Spleen (tissue), 11 donors: ENCODE measurements around the gene P2RX1. TPM values are rescaled to one million over a fixed set of nuclear protein-coding genes. Genes with fewer than 3 reads are reported as not detected.
A peak's percentile ranks its signal among the peaks of the same experiment; 100 is the strongest.

Experiments
- DNase-seq: peaks from one replicate; pipeline ENCODE4 v3.0.0-alpha.2; 2020
- H3K27ac ChIP-seq, 8 donors: fragments of 200-600 bp; sonication (generic) in 7 of 8; 1 replicate in 4 of 8; 2 replicates in 4 of 8; pipeline versions ENCODE4 v1.5.0 to v1.8.0; 2016 to 2021; ENCODE audit warnings: inconsistent platforms in 4 of 8, mild to moderate bottlenecking in 4 of 8, moderate library complexity in 1 of 8
- H3K27me3 ChIP-seq, 7 donors: fragments of 200-600 bp; sonication (generic) in 6 of 7; replicated peaks in 1 of 7; 1 replicate in 4 of 7; 2 replicates in 3 of 7; pipeline versions ENCODE4 v1.5.0 to v1.8.0; 2016 to 2021; ENCODE audit warnings: inconsistent platforms in 3 of 7, mild to moderate bottlenecking in 1 of 7
- H3K36me3 ChIP-seq, 6 donors: fragments of 200-600 bp; sonication (generic) in 5 of 6; 1 replicate in 4 of 6; 2 replicates in 2 of 6; pipeline versions ENCODE4 v1.5.0 to v1.8.0; 2016 to 2021; ENCODE audit warnings: inconsistent platforms in 2 of 6
- H3K4me1 ChIP-seq, 6 donors: fragments of 200-600 bp; sonication (generic) in 5 of 6; 1 replicate in 3 of 6; 2 replicates in 3 of 6; pipeline versions ENCODE4 v1.5.0 to v1.8.0; 2016 to 2021; ENCODE audit warnings: inconsistent platforms in 3 of 6
- H3K4me3 ChIP-seq, 8 donors: fragments of 200-600 bp; sonication (generic) in 7 of 8; 1 replicate in 4 of 8; 2 replicates in 4 of 8; pipeline versions ENCODE4 v1.5.0 to v1.8.0; 2016 to 2021; ENCODE audit warnings: inconsistent platforms in 4 of 8, mild to moderate bottlenecking in 4 of 8, moderate library complexity in 2 of 8
- H3K9me3 ChIP-seq, 8 donors: fragments of 200-600 bp; sonication (generic) in 7 of 8; 1 replicate in 4 of 8; 2 replicates in 4 of 8; pipeline versions ENCODE4 v1.5.0 to v1.8.0; 2016 to 2021; ENCODE audit warnings: inconsistent platforms in 4 of 8
- POLR2A ChIP-seq, 3 donors: fragments of 450-650 bp; IDR thresholded peaks; one replicate each; pipeline ENCODE4 v1.5.1; 2017; ENCODE audit warnings: antibody characterized with exemption in 3 of 3, mild to moderate bottlenecking in 1 of 3
- POLR2AphosphoS5 ChIP-seq, 3 donors: sonication (generic); formaldehyde crosslinking; IDR thresholded peaks; one replicate each; pipeline ENCODE4 v1.5.1; 2017; ENCODE audit warnings: antibody characterized with exemption in 3 of 3
- WGBS, 5 donors: extraction: QIAGEN DNeasy Blood & Tissue Kit in 3 of 5; methylation state at CpG; one replicate each; pipeline versions ENCODE4 v1.1.5 to v1.1.7; 2013 to 2018; 5-methylcytosine and 5-hydroxymethylcytosine counted together
- intact Hi-C: fragments of 100-400 bp; cut with DNase I; formaldehyde crosslinking; loops from one replicate; pipeline ENCODE4 v1.15.0; 2023; ENCODE audit warnings: low total_unique reads
- polyA plus RNA-seq, 3 donors: library from polyadenylated mRNA; stranded (reverse); fragments of 200-250 nt; gene quantifications; one replicate each; pipeline ENCODE4 v1.2.1, GENCODE V29; 2013
- total RNA-seq, 7 donors: library from RNA; depleted of rRNA in 3 of 7; stranded (reverse); fragments of >200 nt in 3 of 7; fragmentation: NEBNext Ultra II Directional in 4 of 7; extraction: Animal tissue kit (Norgen Biotek cat#: 25700) in 4 of 7; gene quantifications; one replicate each; pipeline versions ENCODE4 v1.1.0 to v1.2.1, GENCODE V29; 2016 to 2021
- TF ChIP-seq, protein P1 (sequence below), 11 experiments: fragments of 200-600 bp in 7 of 11; fragments of 450-650 bp in 4 of 11; sonication (generic) in 4 of 11; IDR thresholded peaks in 8 of 11; conservative IDR thresholded peaks in 3 of 11; 1 replicate in 7 of 11; 2 replicates in 4 of 11; pipeline versions ENCODE4 v1.4.0 to v1.8.0; 2016 to 2021; ENCODE audit warnings: antibody characterized with exemption in 11 of 11, inconsistent platforms in 4 of 11, mild to moderate bottlenecking in 1 of 11
- donor health status: healthy with polysubstance abuse.
- donor health status: DM: no; HTN: no; CAD: no; lungs with moderate emphysema.
- donor health status: DM: no; HTN: no; CAD: no.
- donor health status: Bipolar disorder and iron deficiency.
- donor health status: healthy.
- donor health status: DM: no; HTN: no; CAD: no.
- donor health status: DM: yes; HTN: yes; CAD: no.

The P2RX1 gene
- total and polyA plus RNA-seq, 10 donors: 9.2 to 46.3 (median 21.7) TPM

DNA sequence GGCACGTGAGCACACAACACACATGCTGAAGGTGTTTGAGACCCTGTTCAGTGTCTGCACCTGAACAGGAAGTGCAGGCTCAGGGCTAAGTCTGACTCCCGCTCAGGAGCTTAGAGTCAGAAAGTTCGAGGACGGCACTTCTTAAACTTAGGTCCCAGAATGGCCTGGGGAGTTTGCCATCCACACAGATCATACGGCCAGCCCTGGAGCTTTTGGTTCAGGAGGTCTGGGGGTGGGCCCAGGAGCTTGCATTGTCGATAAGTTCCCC, 19.4 kb downstream of the P2RX1 start:
- no peak overlapping the region for H3K4me3 ChIP-seq
- TF ChIP-seq POLR2AphosphoS5 (IDR thresholded peaks at IDR 0.05) (no peak), POLR2A (IDR thresholded peaks at IDR 0.05) (no peak)
- TF ChIP-seq, protein P1, sequence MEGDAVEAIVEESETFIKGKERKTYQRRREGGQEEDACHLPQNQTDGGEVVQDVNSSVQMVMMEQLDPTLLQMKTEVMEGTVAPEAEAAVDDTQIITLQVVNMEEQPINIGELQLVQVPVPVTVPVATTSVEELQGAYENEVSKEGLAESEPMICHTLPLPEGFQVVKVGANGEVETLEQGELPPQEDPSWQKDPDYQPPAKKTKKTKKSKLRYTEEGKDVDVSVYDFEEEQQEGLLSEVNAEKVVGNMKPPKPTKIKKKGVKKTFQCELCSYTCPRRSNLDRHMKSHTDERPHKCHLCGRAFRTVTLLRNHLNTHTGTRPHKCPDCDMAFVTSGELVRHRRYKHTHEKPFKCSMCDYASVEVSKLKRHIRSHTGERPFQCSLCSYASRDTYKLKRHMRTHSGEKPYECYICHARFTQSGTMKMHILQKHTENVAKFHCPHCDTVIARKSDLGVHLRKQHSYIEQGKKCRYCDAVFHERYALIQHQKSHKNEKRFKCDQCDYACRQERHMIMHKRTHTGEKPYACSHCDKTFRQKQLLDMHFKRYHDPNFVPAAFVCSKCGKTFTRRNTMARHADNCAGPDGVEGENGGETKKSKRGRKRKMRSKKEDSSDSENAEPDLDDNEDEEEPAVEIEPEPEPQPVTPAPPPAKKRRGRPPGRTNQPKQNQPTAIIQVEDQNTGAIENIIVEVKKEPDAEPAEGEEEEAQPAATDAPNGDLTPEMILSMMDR (IDR thresholded peaks at IDR 0.05 in 8 of 11, conservative IDR thresholded peaks at IDR 0.05 in 3 of 11): no peak
- H3K27ac ChIP-seq: no peak overlapping the region
- no peak for DNase-seq
- intact Hi-C loops: no loop called here
- 84 to 87% (median 85%) methylated on average over 6 of the region's 6 CpGs for WGBS, 5 donors
- H3K9me3 ChIP-seq: no peaks in the 10 kb centered on the region
- peaks cover 0 to 56% (median 0%) of the 10 kb centered on the region in 6 donors for H3K36me3 ChIP-seq
- H3K27me3 ChIP-seq: no peaks in the 10 kb centered on the region
- peaks cover 20 to 42% (median 36%) of the 10 kb centered on the region in 6 donors for H3K4me1 ChIP-seq

DNA sequence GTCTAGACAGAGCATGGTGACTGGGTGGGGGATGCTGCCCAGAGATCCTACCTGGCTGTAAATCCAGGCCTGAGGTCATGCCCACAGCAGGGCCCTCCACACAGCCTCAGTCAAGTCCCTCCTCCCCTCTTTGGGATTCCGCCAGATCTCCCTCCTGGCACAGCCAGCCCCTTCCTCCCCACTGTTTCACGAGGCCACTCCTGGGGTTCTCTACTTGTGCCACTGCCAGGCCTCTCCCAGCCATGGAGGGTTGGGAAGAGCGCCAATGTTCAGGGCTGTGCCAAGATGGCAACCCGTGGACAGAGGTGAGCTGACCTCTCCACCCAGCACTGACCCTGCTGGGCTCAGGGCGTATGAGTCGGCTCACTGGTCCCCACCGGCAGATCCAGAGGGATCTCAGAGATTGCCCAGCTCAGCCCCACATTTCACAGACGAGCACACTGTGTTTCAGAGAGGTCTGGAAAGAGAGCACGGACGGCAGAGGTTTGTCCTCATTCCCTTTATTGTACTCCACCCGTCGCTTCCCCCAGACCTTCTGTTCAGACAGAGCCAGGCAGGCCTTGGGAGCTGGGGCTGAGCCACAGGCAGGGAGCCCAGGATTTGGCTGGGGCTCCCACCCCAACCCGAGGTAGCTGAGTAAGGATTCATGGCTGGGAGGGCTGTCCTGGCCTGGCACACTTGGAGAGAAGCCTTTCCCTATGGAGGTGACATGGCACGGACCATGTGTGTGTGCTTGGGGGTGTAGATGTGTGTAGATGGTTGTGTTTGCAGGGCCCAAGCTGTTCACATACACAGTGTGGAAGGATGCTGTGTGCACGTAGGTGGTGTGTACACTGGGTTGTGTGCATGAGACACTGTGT, 19.9 kb downstream of the P2RX1 start:
- DNase-seq: no peak
- intact Hi-C loops: no loop called here
- no peaks in the 10 kb centered on the region for H3K27me3 ChIP-seq
- peaks cover 22 to 48% (median 42%) of the 10 kb centered on the region in 6 donors for H3K4me1 ChIP-seq
- H3K36me3 ChIP-seq: peaks cover 0 to 50% (median 0%) of the 10 kb centered on the region in 6 donors
- peak overlapping the region in 2 of 8 donors; percentile 8 to 95 for H3K27ac ChIP-seq
- no peak for TF ChIP-seq POLR2AphosphoS5 (IDR thresholded peaks at IDR 0.05)
- TF ChIP-seq, protein P1 (IDR thresholded peaks at IDR 0.05 in 8 of 11, conservative IDR thresholded peaks at IDR 0.05 in 3 of 11): no peak
- no peak for TF ChIP-seq POLR2A (IDR thresholded peaks at IDR 0.05)
- 60 to 79% (median 68%) methylated on average over 4 to 15 of the region's 15 CpGs for WGBS, 5 donors
- no peak overlapping the region for H3K4me3 ChIP-seq
- no peaks in the 10 kb centered on the region for H3K9me3 ChIP-seq

DNA sequence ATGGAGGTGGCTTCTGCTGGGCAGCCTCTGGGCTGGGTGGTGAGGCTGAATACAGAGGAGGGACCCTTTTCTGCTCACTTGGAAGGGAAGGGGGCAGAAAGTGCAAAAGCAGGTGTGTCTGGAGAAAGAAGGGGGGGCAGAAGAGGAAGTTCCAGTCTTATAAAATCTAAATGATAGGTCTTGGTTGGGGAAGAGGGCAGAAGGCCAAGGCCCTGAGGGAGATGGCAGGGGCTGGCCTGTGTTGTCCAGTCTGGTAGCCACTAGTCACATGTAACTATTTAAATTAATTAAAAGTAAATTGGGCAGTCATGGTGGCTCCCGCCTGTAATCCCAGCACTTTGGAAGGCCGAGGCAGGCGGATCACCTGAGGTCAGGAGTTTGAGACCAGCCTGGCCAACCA, 20.9 kb downstream of the P2RX1 start:
- Histone ChIP-seq H3K4me3 (no peak overlapping the region), H3K36me3 (peaks cover 0 to 40% (median 0%) of the 10 kb centered on the region in 6 donors), H3K27me3 (no peaks in the 10 kb centered on the region), H3K27ac (peak overlapping the region in 5 of 8 donors; percentile 34 to 95 (median 91)), H3K4me1 (peaks cover 22 to 58% (median 48%) of the 10 kb centered on the region in 6 donors), H3K9me3 (no peaks in the 10 kb centered on the region)
- no peak for DNase-seq
- TF ChIP-seq, protein P1 (IDR thresholded peaks at IDR 0.05 in 8 of 11, conservative IDR thresholded peaks at IDR 0.05 in 3 of 11): no peak
- TF ChIP-seq POLR2A (IDR thresholded peaks at IDR 0.05): no peak
- no peak for TF ChIP-seq POLR2AphosphoS5 (IDR thresholded peaks at IDR 0.05)
- 92 to 98% (median 95%) methylated on average over 3 of the region's 3 CpGs for WGBS, 5 donors
- intact Hi-C loops: no loop called here

DNA sequence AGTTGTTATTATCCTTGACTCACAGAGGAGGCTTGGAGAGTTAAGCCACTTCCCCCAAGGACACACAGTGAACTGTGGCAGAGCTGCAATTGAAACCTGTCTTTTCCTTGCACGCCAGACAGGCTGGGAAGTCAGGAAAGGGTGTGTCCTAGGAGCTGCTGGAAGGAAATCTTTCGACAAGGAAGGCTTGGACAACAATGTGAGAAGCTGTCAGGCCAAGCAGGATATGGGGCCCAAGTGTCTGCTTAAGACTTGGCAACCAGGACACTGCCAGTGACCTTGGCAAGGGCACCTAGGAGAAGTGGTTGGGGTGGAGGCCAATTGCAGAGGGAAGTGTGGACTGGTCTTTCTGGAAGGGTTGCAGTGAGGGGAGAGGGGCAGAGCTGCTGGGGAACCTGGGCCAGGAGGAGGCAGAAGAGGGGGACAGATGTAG, 21.3 kb downstream of the P2RX1 start:
- Histone ChIP-seq H3K36me3 (peaks cover 0 to 38% (median 0%) of the 10 kb centered on the region in 6 donors), H3K4me3 (no peak overlapping the region), H3K27ac (peak overlapping the region in 5 of 8 donors; percentile 34 to 95 (median 91)), H3K9me3 (no peaks in the 10 kb centered on the region), H3K4me1 (peaks cover 22 to 62% (median 48%) of the 10 kb centered on the region in 6 donors), H3K27me3 (no peaks in the 10 kb centered on the region)
- TF ChIP-seq, protein P1 (IDR thresholded peaks at IDR 0.05 in 8 of 11, conservative IDR thresholded peaks at IDR 0.05 in 3 of 11): no peak
- peak in 1 of 3 donors; percentile 32 for TF ChIP-seq POLR2AphosphoS5 (IDR thresholded peaks at IDR 0.05)
- 21 to 59% (median 38%) methylated on average over 2 of the region's 2 CpGs for WGBS, 5 donors
- DNase-seq: no peak
- intact Hi-C loops: no loop called here
